ENCODE measurements around the gene BTAF1.

BTAF1 gene

GRCh38 chr10:91885362-91886079 lies 38.0 kb upstream of the BTAF1 start:
- Histone ChIP-seq H3K4me3 (replicated peaks; ENCODE audit: insufficient read depth, low read length) (no peak overlapping the region), H3K27ac (replicated peaks) (no peak overlapping the region), H3K27me3 (ENCODE audit: insufficient read depth, poor library complexity, severe bottlenecking) (peaks cover 9% of the 10 kb centered on the region)
- no peak for DNase-seq (ENCODE audit: low read depth in 1 of 2, low spot score in 1 of 2)
- TF ChIP-seq SPI1 (IDR thresholded peaks at IDR 0.05; ENCODE audit: borderline replicate concordance, low read depth) (no peak), GABPA (IDR thresholded peaks at IDR 0.05; ENCODE audit: low read depth) (no peak), REST (IDR thresholded peaks at IDR 0.05; ENCODE audit: insufficient replicate concordance, low read depth) (no peak), POLR2AphosphoS5 (IDR thresholded peaks at IDR 0.05; ENCODE audit: low read depth) (no peak)
- TF ChIP-seq, protein P1, sequence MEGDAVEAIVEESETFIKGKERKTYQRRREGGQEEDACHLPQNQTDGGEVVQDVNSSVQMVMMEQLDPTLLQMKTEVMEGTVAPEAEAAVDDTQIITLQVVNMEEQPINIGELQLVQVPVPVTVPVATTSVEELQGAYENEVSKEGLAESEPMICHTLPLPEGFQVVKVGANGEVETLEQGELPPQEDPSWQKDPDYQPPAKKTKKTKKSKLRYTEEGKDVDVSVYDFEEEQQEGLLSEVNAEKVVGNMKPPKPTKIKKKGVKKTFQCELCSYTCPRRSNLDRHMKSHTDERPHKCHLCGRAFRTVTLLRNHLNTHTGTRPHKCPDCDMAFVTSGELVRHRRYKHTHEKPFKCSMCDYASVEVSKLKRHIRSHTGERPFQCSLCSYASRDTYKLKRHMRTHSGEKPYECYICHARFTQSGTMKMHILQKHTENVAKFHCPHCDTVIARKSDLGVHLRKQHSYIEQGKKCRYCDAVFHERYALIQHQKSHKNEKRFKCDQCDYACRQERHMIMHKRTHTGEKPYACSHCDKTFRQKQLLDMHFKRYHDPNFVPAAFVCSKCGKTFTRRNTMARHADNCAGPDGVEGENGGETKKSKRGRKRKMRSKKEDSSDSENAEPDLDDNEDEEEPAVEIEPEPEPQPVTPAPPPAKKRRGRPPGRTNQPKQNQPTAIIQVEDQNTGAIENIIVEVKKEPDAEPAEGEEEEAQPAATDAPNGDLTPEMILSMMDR (IDR thresholded peaks at IDR 0.05; ENCODE audit: insufficient read depth, low read length) = no peak

DNA sequence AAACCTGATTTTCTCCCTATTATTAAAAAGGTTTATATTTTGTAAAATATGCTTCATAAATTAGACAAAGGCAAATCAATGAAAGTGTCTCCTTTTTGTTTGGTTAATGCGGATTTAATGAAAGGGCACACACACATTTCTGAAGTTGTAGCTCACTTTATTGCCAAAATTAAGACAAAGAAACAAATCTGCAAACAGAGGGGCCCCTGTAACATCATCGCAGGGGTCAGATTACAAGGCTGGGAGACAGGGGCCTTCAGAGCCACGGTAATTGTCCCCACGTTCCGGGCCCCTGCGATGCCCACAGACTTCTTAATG lies 36.7 kb upstream of the BTAF1 start:
- DNase-seq (ENCODE audit: low read depth in 1 of 2, low spot score in 1 of 2) = no peak
- peak overlapping the region; percentile 51 for H3K4me3 ChIP-seq (replicated peaks; ENCODE audit: insufficient read depth, low read length)
- H3K27me3 ChIP-seq (ENCODE audit: insufficient read depth, poor library complexity, severe bottlenecking) = peaks cover 9% of the 10 kb centered on the region
- TF ChIP-seq SPI1 (IDR thresholded peaks at IDR 0.05; ENCODE audit: borderline replicate concordance, low read depth) = no peak
- no peak for TF ChIP-seq REST (IDR thresholded peaks at IDR 0.05; ENCODE audit: insufficient replicate concordance, low read depth)
- TF ChIP-seq, protein P1 (IDR thresholded peaks at IDR 0.05; ENCODE audit: insufficient read depth, low read length) = no peak
- TF ChIP-seq GABPA (IDR thresholded peaks at IDR 0.05; ENCODE audit: low read depth) = no peak
- TF ChIP-seq POLR2AphosphoS5 (IDR thresholded peaks at IDR 0.05; ENCODE audit: low read depth) = no peak
- no peak overlapping the region for H3K27ac ChIP-seq (replicated peaks)

- TF ChIP-seq SPI1 (IDR thresholded peaks at IDR 0.05; ENCODE audit: borderline replicate concordance, low read depth) (no peak), GABPA (IDR thresholded peaks at IDR 0.05; ENCODE audit: low read depth) (no peak), POLR2AphosphoS5 (IDR thresholded peaks at IDR 0.05; ENCODE audit: low read depth) (no peak), REST (IDR thresholded peaks at IDR 0.05; ENCODE audit: insufficient replicate concordance, low read depth) (no peak)
- TF ChIP-seq, protein P1 (IDR thresholded peaks at IDR 0.05; ENCODE audit: insufficient read depth, low read length) = no peak
- peaks cover 9% of the 10 kb centered on the region for H3K27me3 ChIP-seq (ENCODE audit: insufficient read depth, poor library complexity, severe bottlenecking)
- H3K27ac ChIP-seq (replicated peaks) = no peak overlapping the region
Observed at GRCh38 chr10:91887272-91888076, 36.1 kb upstream of the BTAF1 start.

More at GRCh38 chr10:91887272-91888076, 36.1 kb upstream of the BTAF1 start:
- H3K4me3 ChIP-seq (replicated peaks; ENCODE audit: insufficient read depth, low read length) = peak overlapping the region; percentile 51
- DNase-seq (ENCODE audit: low read depth in 1 of 2, low spot score in 1 of 2) = no peak

All from HL-60 (cell line).